ENCODE measurements around the gene KDM6A. TPM values are rescaled to one million over a fixed set of nuclear protein-coding genes. Genes with fewer than 3 reads are reported as not detected.

Gene KDM6A
- total RNA-seq, 1 experiment from 2014 or later: 42.8 TPM

DNA sequence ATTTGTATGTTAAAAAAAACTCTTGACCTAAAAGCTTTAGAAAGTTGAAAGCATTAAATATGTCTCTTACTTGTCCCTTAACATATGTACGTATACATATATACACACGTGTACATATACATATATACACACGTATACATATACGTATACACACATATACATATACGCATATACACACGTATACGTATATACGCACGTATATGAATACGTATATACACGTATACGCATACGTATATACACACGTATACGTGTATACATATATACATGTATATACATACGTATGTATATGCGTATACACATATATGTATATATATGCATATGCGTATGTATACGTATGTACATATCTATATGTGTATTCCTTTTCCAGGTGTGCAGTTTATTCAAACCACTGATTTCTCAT, 3.8 kb downstream of the KDM6A start:
- Histone ChIP-seq H4K20me1 (ENCODE audit: control insufficient read depth, insufficient read depth, insufficient read length) (no peaks in the 10 kb centered on the region), H2BK5ac (ENCODE audit: insufficient read length, low read length) (no peak overlapping the region), H3K27ac (ENCODE audit: insufficient read length, low read depth, low read length) (no peak overlapping the region), H3K14ac (ENCODE audit: insufficient read depth, low read length) (no peak overlapping the region), H4K91ac (ENCODE audit: insufficient read length, low read depth, low read length) (no peak overlapping the region), H3K23ac (ENCODE audit: insufficient read length, low read depth, low read length) (no peak overlapping the region), H3K9ac (ENCODE audit: extremely low read depth, insufficient read length, low read length) (no peak overlapping the region), H3K4me2 (ENCODE audit: insufficient read depth, insufficient read length, low read length) (no peak overlapping the region), H4K8ac (replicated peaks; ENCODE audit: insufficient read length, low read depth, low read length) (no peak overlapping the region), H3K4ac (ENCODE audit: low read depth, low read length) (no peak overlapping the region), H2AFZ (ENCODE audit: low read length) (no peak overlapping the region), H2AK5ac (ENCODE audit: insufficient read length, low read length) (no peak overlapping the region), H3K79me1 (ENCODE audit: insufficient read depth, low read depth, low read length, poor library complexity, severe bottlenecking) (no peaks in the 10 kb centered on the region), H4K5ac (ENCODE audit: insufficient read length, low read depth, low read length) (no peak overlapping the region), H3K18ac (ENCODE audit: insufficient read length, low read depth, low read length) (no peak overlapping the region), H3K9me3 (ENCODE audit: control insufficient read depth, low read depth, low read length) (peaks cover 11% of the 10 kb centered on the region), H3K23me2 (ENCODE audit: insufficient read length, low read depth, low read length, poor library complexity, severe bottlenecking) (no peaks in the 10 kb centered on the region), H2BK20ac (ENCODE audit: low read depth, low read length, poor library complexity, severe bottlenecking) (no peak overlapping the region), H2BK120ac (ENCODE audit: low read depth, low read length, poor library complexity, severe bottlenecking) (no peak overlapping the region), H3K4me1 (ENCODE audit: insufficient read depth, low read length) (no peaks in the 10 kb centered on the region), H3K56ac (ENCODE audit: insufficient read length, low read depth, low read length) (no peak overlapping the region), H3K79me2 (ENCODE audit: insufficient read depth, low read length) (peaks cover 17% of the 10 kb centered on the region; the same call in 1 of the 2 replicates), H3K27me3 (ENCODE audit: insufficient read depth, low read length) (no peaks in the 10 kb centered on the region), H2BK12ac (ENCODE audit: insufficient read length, low read depth, low read length) (no peak overlapping the region), H3T11ph (ENCODE audit: low read length) (no peak overlapping the region), H2BK15ac (ENCODE audit: low read depth, low read length) (no peak overlapping the region)
- TF ChIP-seq, protein P1, sequence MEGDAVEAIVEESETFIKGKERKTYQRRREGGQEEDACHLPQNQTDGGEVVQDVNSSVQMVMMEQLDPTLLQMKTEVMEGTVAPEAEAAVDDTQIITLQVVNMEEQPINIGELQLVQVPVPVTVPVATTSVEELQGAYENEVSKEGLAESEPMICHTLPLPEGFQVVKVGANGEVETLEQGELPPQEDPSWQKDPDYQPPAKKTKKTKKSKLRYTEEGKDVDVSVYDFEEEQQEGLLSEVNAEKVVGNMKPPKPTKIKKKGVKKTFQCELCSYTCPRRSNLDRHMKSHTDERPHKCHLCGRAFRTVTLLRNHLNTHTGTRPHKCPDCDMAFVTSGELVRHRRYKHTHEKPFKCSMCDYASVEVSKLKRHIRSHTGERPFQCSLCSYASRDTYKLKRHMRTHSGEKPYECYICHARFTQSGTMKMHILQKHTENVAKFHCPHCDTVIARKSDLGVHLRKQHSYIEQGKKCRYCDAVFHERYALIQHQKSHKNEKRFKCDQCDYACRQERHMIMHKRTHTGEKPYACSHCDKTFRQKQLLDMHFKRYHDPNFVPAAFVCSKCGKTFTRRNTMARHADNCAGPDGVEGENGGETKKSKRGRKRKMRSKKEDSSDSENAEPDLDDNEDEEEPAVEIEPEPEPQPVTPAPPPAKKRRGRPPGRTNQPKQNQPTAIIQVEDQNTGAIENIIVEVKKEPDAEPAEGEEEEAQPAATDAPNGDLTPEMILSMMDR (conservative IDR thresholded peaks at IDR 0.05): no peak
- H3K4me1 Mint-ChIP-seq: peaks cover 0 to 10% of the 10 kb centered on the region in 2 experiments; a peak in 1 of 4 replicates
- 100% methylated on average over 10 of the region's 19 CpGs for WGBS (ENCODE audit: extremely low coverage, insufficient read length, low lambda C conversion rate)
- DNase-seq: no peak
- H3K36me3 Mint-ChIP-seq (ENCODE audit: insufficient read depth in 1 of 3, low read depth in 3 of 3): peaks cover 10 to 13% (median 12%) of the 10 kb centered on the region in 3 experiments
- peaks cover 42 to 50% of the 10 kb centered on the region in 2 experiments for H3K9me3 Mint-ChIP-seq
- no peak overlapping the region for H3K27ac Mint-ChIP-seq
- H3K27me3 Mint-ChIP-seq (ENCODE audit: low read depth): no peaks in the 10 kb centered on the region
- H3K4me3 Mint-ChIP-seq: no peak overlapping the region
